GM18526 (cell line): ENCODE data around the gene ADRB2.

Experiments
- POLR2A ChIP-seq: IDR thresholded peaks from 3 replicates; pipeline ENCODE4 v1.6.1; 2011; ENCODE audit not compliant: insufficient read length; ENCODE audit errors: extremely low read depth

ADRB2 gene

GRCh38 chr5:148816782-148817181 lies 9.6 kb upstream of the ADRB2 start:
- TF ChIP-seq POLR2A: no peak

GRCh38 chr5:148817606-148818005 lies 8.8 kb upstream of the ADRB2 start:
- no peak for TF ChIP-seq POLR2A

GRCh38 chr5:148820461-148821395 lies 5.7 kb upstream of the ADRB2 start:
- no peak for TF ChIP-seq POLR2A

GRCh38 chr5:148823871-148824270 lies 2.5 kb upstream of the ADRB2 start:
- no peak for TF ChIP-seq POLR2A

- no peak for TF ChIP-seq POLR2A
Observed at GRCh38 chr5:148825716-148826052, 727 bp upstream of the ADRB2 start.

GRCh38 chr5:148826739-148827070 lies 294 bp downstream of the ADRB2 start:
- TF ChIP-seq POLR2A: no peak

GRCh38 chr5:148827723-148828122 lies 1.3 kb downstream of the ADRB2 start:
- no peak for TF ChIP-seq POLR2A

- TF ChIP-seq POLR2A: no peak
Observed at GRCh38 chr5:148828511-148829247, 2.3 kb downstream of the ADRB2 start.

GRCh38 chr5:148829248-148829594 lies 2.8 kb downstream of the ADRB2 start:
- no peak for TF ChIP-seq POLR2A

GRCh38 chr5:148829734-148830133 lies 3.3 kb downstream of the ADRB2 start:
- TF ChIP-seq POLR2A: no peak

GRCh38 chr5:148830211-148830610 lies 3.8 kb downstream of the ADRB2 start:
- no peak for TF ChIP-seq POLR2A

GRCh38 chr5:148831590-148832565 lies 5.5 kb downstream of the ADRB2 start:
- TF ChIP-seq POLR2A: no peak

- TF ChIP-seq POLR2A: no peak
Observed at GRCh38 chr5:148833122-148833521, 6.7 kb downstream of the ADRB2 start.

- TF ChIP-seq POLR2A: no peak
Observed at GRCh38 chr5:148833925-148834324, 7.5 kb downstream of the ADRB2 start.

- no peak for TF ChIP-seq POLR2A
Observed at GRCh38 chr5:148834689-148835088, 8.3 kb downstream of the ADRB2 start.
